Measurements from ENCODE around the gene BCL11A.

GRCh38 chr2:60408811-60409530, 144.5 kb downstream of the BCL11A start:
- TF ChIP-seq EZH2phosphoT487 (conservative IDR thresholded peaks at IDR 0.05; ENCODE audit: low read length) (no peak), CTCF (IDR thresholded peaks at IDR 0.05; ENCODE audit: insufficient read depth, low read length, poor library complexity, severe bottlenecking) (no peak)

All from SU-DHL-6 (cell line).